Smooth muscle cell (in vitro differentiated cells): ENCODE results near the gene SIGLEC15. TPM values are rescaled to one million over a fixed set of nuclear protein-coding genes. Genes with fewer than 3 reads are reported as not detected.
A peak's percentile ranks its signal among the peaks of the same experiment; 100 is the strongest.

Experiments
- DNase-seq: peaks from one replicate; lab custom pipeline; 2025; ENCODE audit not compliant: unreplicated experiment; lab: John Stamatoyannopoulos, UW
- H2AFZ ChIP-seq: fragments of 200-600 bp; sonication (generic); 2 replicates; pipeline ENCODE4 v1.6.0; 2016; ENCODE audit warnings: antibody characterized with exemption, low read depth, mild to moderate bottlenecking
- H3F3A ChIP-seq: fragments of 200-600 bp; sonication (generic); 2 replicates; pipeline ENCODE4 v1.6.0; 2017; ENCODE audit warnings: antibody characterized with exemption, low read depth
- H3K27ac ChIP-seq: fragments of 200-600 bp; sonication (generic); 2 replicates; pipeline ENCODE4 v1.5.1; 2016; ENCODE audit warnings: low read depth, mild to moderate bottlenecking
- H3K27me3 ChIP-seq: fragments of 200-600 bp; sonication (generic); 2 replicates; pipeline ENCODE4 v1.6.1; 2016; ENCODE audit warnings: low read depth, mild to moderate bottlenecking
- H3K36me3 ChIP-seq: fragments of 200-600 bp; sonication (generic); 2 replicates; pipeline ENCODE4 v1.5.1; 2016; ENCODE audit warnings: low read depth
- H3K4me1 ChIP-seq: fragments of 200-600 bp; sonication (generic); 2 replicates; pipeline ENCODE4 v1.5.1; 2016; ENCODE audit warnings: low read depth
- H3K4me2 ChIP-seq: fragments of 200-600 bp; sonication (generic); 2 replicates; pipeline ENCODE4 v1.6.0; 2016; ENCODE audit warnings: mild to moderate bottlenecking
- H3K4me3 ChIP-seq: fragments of 200-600 bp; sonication (generic); 2 replicates; pipeline ENCODE4 v1.5.1; 2016; ENCODE audit warnings: mild to moderate bottlenecking
- H3K79me2 ChIP-seq: fragments of 200-600 bp; sonication (generic); 2 replicates; pipeline ENCODE4 v1.6.0; 2016; ENCODE audit warnings: low read depth, mild to moderate bottlenecking
- H3K9ac ChIP-seq: fragments of 200-600 bp; sonication (generic); 2 replicates; pipeline ENCODE4 v1.6.0; 2016; ENCODE audit warnings: low read depth
- H3K9me3 ChIP-seq: fragments of 200-600 bp; sonication (generic); replicated peaks from 2 replicates; pipeline ENCODE4 v1.5.1; 2016; ENCODE audit warnings: low read depth
- H4K20me1 ChIP-seq: fragments of 200-600 bp; sonication (generic); 2 replicates; pipeline ENCODE4 v1.6.0; 2016; ENCODE audit warnings: low read depth
- CTCF ChIP-seq: fragments of 200-600 bp; sonication (generic); IDR thresholded peaks from 2 replicates; pipeline ENCODE4 v1.5.1; 2017; ENCODE audit warnings: borderline replicate concordance, mild to moderate bottlenecking, antibody characterized with exemption; ENCODE audit not compliant: insufficient read depth, poor library complexity, severe bottlenecking
- WGBS: methylation state at CpG from one replicate; pipeline ENCODE4 v1.1.7; 2016; ENCODE audit warnings: low lambda C conversion rate; 5-methylcytosine and 5-hydroxymethylcytosine counted together
- polyA plus RNA-seq: library from polyadenylated mRNA; unstranded; fragments of >200 nt; fragmentation: Nextera tagmentation; extraction: Ambion mirVana; gene quantifications from 2 replicates; pipeline ENCODE4 v1.2.1, GENCODE V29; 2016
- total RNA-seq: library from RNA; depleted of rRNA; stranded (reverse); fragments of >200 nt; gene quantifications from 2 replicates; pipeline ENCODE4 v1.2.3, GENCODE V29; 2014

SIGLEC15 gene
- total and polyA plus RNA-seq, 2 experiments from 2014 or later, result 0.58 to 1.4 TPM

GRCh38 chr18:45780568-45780967 is 44.9 kb upstream of the SIGLEC15 start:
- Histone ChIP-seq H3K27me3 (no peaks in the 10 kb centered on the region), H3K4me1 (peaks cover 13% of the 10 kb centered on the region), H3F3A (peaks cover 26% of the 10 kb centered on the region), H3K27ac (peak overlapping the region; percentile 8), H4K20me1 (no peaks in the 10 kb centered on the region), H2AFZ (no peak overlapping the region), H3K9ac (no peak overlapping the region), H3K4me3 (no peak overlapping the region), H3K36me3 (no peaks in the 10 kb centered on the region), H3K79me2 (no peaks in the 10 kb centered on the region), H3K9me3 (no peaks in the 10 kb centered on the region), H3K4me2 (peak overlapping the region; percentile 49)
- no peak for DNase-seq
- TF ChIP-seq CTCF, result no peak
- WGBS, result 26% methylated on average over 2 of the region's 2 CpGs

GRCh38 chr18:45782662-45783061 is 42.8 kb upstream of the SIGLEC15 start:
- Histone ChIP-seq H3K4me2 (peak overlapping the region; percentile 77), H4K20me1 (no peaks in the 10 kb centered on the region), H3K79me2 (no peaks in the 10 kb centered on the region), H3K27ac (peak overlapping the region; percentile 57), H3K27me3 (no peaks in the 10 kb centered on the region), H3K4me3 (no peak overlapping the region), H3K9ac (no peak overlapping the region), H3K9me3 (no peaks in the 10 kb centered on the region), H3F3A (peaks cover 12% of the 10 kb centered on the region), H3K36me3 (no peaks in the 10 kb centered on the region), H2AFZ (no peak overlapping the region), H3K4me1 (peaks cover 13% of the 10 kb centered on the region)
- no peak for TF ChIP-seq CTCF
- 86% methylated on average over 1 of the region's 1 CpG for WGBS
- no peak for DNase-seq

GRCh38 chr18:45783097-45784075 is 42.1 kb upstream of the SIGLEC15 start:
- Histone ChIP-seq H3K9ac (no peak overlapping the region), H3K4me3 (no peak overlapping the region), H3K27ac (peak overlapping the region; percentile 57), H3K9me3 (no peaks in the 10 kb centered on the region), H4K20me1 (no peaks in the 10 kb centered on the region), H3K27me3 (no peaks in the 10 kb centered on the region), H3K4me1 (peaks cover 13% of the 10 kb centered on the region), H3K36me3 (no peaks in the 10 kb centered on the region), H2AFZ (no peak overlapping the region), H3K79me2 (no peaks in the 10 kb centered on the region), H3K4me2 (peak overlapping the region; percentile 77), H3F3A (peaks cover 12% of the 10 kb centered on the region)
- DNase-seq, result no peak
- 41% methylated on average over 9 of the region's 9 CpGs for WGBS
- TF ChIP-seq CTCF, result no peak

- Histone ChIP-seq H3K27me3 (no peaks in the 10 kb centered on the region), H4K20me1 (no peaks in the 10 kb centered on the region), H3K79me2 (no peaks in the 10 kb centered on the region), H3F3A (peaks cover 7% of the 10 kb centered on the region), H3K4me3 (no peak overlapping the region), H3K36me3 (no peaks in the 10 kb centered on the region), H3K9ac (no peak overlapping the region), H2AFZ (no peak overlapping the region), H3K9me3 (no peaks in the 10 kb centered on the region), H3K4me1 (peaks cover 13% of the 10 kb centered on the region), H3K4me2 (no peak overlapping the region), H3K27ac (no peak overlapping the region)
- DNase-seq, result no peak
- no peak for TF ChIP-seq CTCF
- WGBS, result 86% methylated on average over 4 of the region's 4 CpGs
Measured at GRCh38 chr18:45785134-45785533, 40.3 kb upstream of the SIGLEC15 start.
